HUES48 (cell line): ENCODE data around the gene TNFRSF18.

Source experiments
- H3K27ac ChIP-seq: one replicate; pipeline ENCODE4 v1.7.0; 2013; ENCODE audit warnings: low read depth, low read length, inconsistent platforms
- H3K27me3 ChIP-seq: 2 replicates; pipeline ENCODE4 v1.6.1; 2013; ENCODE audit warnings: mild to moderate bottlenecking, low read length; ENCODE audit not compliant: control insufficient read depth, insufficient read depth
- H3K36me3 ChIP-seq: 2 replicates; pipeline ENCODE4 v1.6.1; 2013; ENCODE audit warnings: low read length; ENCODE audit not compliant: control insufficient read depth, insufficient read depth
- H3K4me1 ChIP-seq: 2 replicates; pipeline ENCODE4 v1.6.1; 2013; ENCODE audit warnings: mild to moderate bottlenecking, low read length; ENCODE audit not compliant: control insufficient read depth, insufficient read depth
- H3K4me3 ChIP-seq: 2 replicates; pipeline ENCODE4 v1.5.1; 2013; ENCODE audit warnings: mild to moderate bottlenecking, low read depth, low read length
- H3K9ac ChIP-seq: 2 replicates; pipeline ENCODE4 v1.6.1; 2013; ENCODE audit warnings: mild to moderate bottlenecking, low read depth, low read length, moderate library complexity
- H3K9me3 ChIP-seq: 2 replicates; pipeline ENCODE4 v1.6.1; 2013; ENCODE audit warnings: low read length; ENCODE audit not compliant: control insufficient read depth, insufficient read depth

Gene TNFRSF18

GRCh38 chr1:1232796-1233566 lies 26.6 kb upstream of the TNFRSF18 start:
- Histone ChIP-seq H3K9ac (no peak overlapping the region), H3K4me1 (no peaks in the 10 kb centered on the region), H3K4me3 (peak overlapping the region; percentile 47; the same call in 1 of the 2 replicates)

GRCh38 chr1:1232208-1232795 lies 25.9 kb upstream of the TNFRSF18 start, which contains the start of gene B3GALT6:
TSS of gene B3GALT6 (plus strand) at chr1:1232237. CDS start at chr1:1232279, 42 bp downstream.
- Histone ChIP-seq H3K9ac (peak within 1 kb of the TSS; percentile 69), H3K27me3 (no peaks in the 10 kb centered on the region), H3K36me3 (peaks cover 30% of the 10 kb centered on the region), H3K9me3 (no peaks in the 10 kb centered on the region), H3K4me3 (peak within 1 kb of the TSS; percentile 89), H3K27ac (peak within 1 kb of the TSS; percentile 76), H3K4me1 (no peaks in the 10 kb centered on the region)

More at GRCh38 chr1:1232796-1233566, 26.6 kb upstream of the TNFRSF18 start:
- no peaks in the 10 kb centered on the region for H3K27me3 ChIP-seq
- H3K9me3 ChIP-seq = no peaks in the 10 kb centered on the region
- H3K27ac ChIP-seq = no peak overlapping the region
- peaks cover 24% of the 10 kb centered on the region for H3K36me3 ChIP-seq

GRCh38 chr1:1231400-1232207 lies 25.2 kb upstream of the TNFRSF18 start, which contains the start of gene SDF4:
TSS of gene SDF4 (minus strand) at chr1:1232001. CDS start at chr1:1228772, 3,229 bp downstream.
- Histone ChIP-seq H3K9ac (peak within 1 kb of the TSS; percentile 69), H3K27ac (peak within 1 kb of the TSS; percentile 76), H3K4me1 (no peaks in the 10 kb centered on the region), H3K27me3 (no peaks in the 10 kb centered on the region), H3K4me3 (peak within 1 kb of the TSS; percentile 89), H3K9me3 (no peaks in the 10 kb centered on the region), H3K36me3 (peaks cover 34% of the 10 kb centered on the region)

- Histone ChIP-seq H3K27me3 (no peaks in the 10 kb centered on the region), H3K4me3 (peak overlapping the region; percentile 89), H3K27ac (peak overlapping the region; percentile 76), H3K36me3 (peaks cover 34% of the 10 kb centered on the region), H3K9me3 (no peaks in the 10 kb centered on the region), H3K9ac (peak overlapping the region; percentile 69), H3K4me1 (no peaks in the 10 kb centered on the region)
Observed at GRCh38 chr1:1230656-1231399, 24.4 kb upstream of the TNFRSF18 start.

GRCh38 chr1:1229770-1230169 lies 23.4 kb upstream of the TNFRSF18 start:
- Histone ChIP-seq H3K4me1 (no peaks in the 10 kb centered on the region), H3K27me3 (no peaks in the 10 kb centered on the region), H3K9me3 (no peaks in the 10 kb centered on the region), H3K27ac (no peak overlapping the region), H3K9ac (no peak overlapping the region), H3K36me3 (peaks cover 39% of the 10 kb centered on the region), H3K4me3 (no peak overlapping the region)

- no peak overlapping the region for H3K9ac ChIP-seq
- H3K27me3 ChIP-seq = no peaks in the 10 kb centered on the region
- H3K36me3 ChIP-seq = peaks cover 31% of the 10 kb centered on the region
- H3K27ac ChIP-seq = no peak overlapping the region
- H3K9me3 ChIP-seq = no peaks in the 10 kb centered on the region
- no peaks in the 10 kb centered on the region for H3K4me1 ChIP-seq
- H3K4me3 ChIP-seq = no peak overlapping the region
Observed at GRCh38 chr1:1228596-1229321, 22.4 kb upstream of the TNFRSF18 start.

- Histone ChIP-seq H3K4me3 (no peak overlapping the region), H3K36me3 (peaks cover 32% of the 10 kb centered on the region), H3K27me3 (no peaks in the 10 kb centered on the region), H3K27ac (no peak overlapping the region), H3K4me1 (no peaks in the 10 kb centered on the region), H3K9ac (no peak overlapping the region), H3K9me3 (no peaks in the 10 kb centered on the region)
Observed at GRCh38 chr1:1228187-1228586, 21.8 kb upstream of the TNFRSF18 start.

- H3K9ac ChIP-seq = no peak overlapping the region
- peaks cover 40% of the 10 kb centered on the region for H3K36me3 ChIP-seq
- H3K27ac ChIP-seq = no peak overlapping the region
Observed at GRCh38 chr1:1227386-1227785, 21.0 kb upstream of the TNFRSF18 start.

GRCh38 chr1:1226566-1227362 lies 20.4 kb upstream of the TNFRSF18 start:
- Histone ChIP-seq H3K27ac (no peak overlapping the region), H3K36me3 (peaks cover 45% of the 10 kb centered on the region), H3K9ac (no peak overlapping the region), H3K4me1 (no peaks in the 10 kb centered on the region), H3K9me3 (no peaks in the 10 kb centered on the region), H3K27me3 (no peaks in the 10 kb centered on the region), H3K4me3 (no peak overlapping the region)

More at GRCh38 chr1:1227386-1227785, 21.0 kb upstream of the TNFRSF18 start:
- Histone ChIP-seq H3K4me1 (no peaks in the 10 kb centered on the region), H3K27me3 (no peaks in the 10 kb centered on the region), H3K4me3 (no peak overlapping the region), H3K9me3 (no peaks in the 10 kb centered on the region)
